ENCODE data around the gene GATAD2A. TPM values are rescaled to one million over a fixed set of nuclear protein-coding genes. Genes with fewer than 3 reads are reported as not detected.

Gene GATAD2A
- total RNA-seq, 1 donor from 2014 or later, result 91.0 TPM

DNA sequence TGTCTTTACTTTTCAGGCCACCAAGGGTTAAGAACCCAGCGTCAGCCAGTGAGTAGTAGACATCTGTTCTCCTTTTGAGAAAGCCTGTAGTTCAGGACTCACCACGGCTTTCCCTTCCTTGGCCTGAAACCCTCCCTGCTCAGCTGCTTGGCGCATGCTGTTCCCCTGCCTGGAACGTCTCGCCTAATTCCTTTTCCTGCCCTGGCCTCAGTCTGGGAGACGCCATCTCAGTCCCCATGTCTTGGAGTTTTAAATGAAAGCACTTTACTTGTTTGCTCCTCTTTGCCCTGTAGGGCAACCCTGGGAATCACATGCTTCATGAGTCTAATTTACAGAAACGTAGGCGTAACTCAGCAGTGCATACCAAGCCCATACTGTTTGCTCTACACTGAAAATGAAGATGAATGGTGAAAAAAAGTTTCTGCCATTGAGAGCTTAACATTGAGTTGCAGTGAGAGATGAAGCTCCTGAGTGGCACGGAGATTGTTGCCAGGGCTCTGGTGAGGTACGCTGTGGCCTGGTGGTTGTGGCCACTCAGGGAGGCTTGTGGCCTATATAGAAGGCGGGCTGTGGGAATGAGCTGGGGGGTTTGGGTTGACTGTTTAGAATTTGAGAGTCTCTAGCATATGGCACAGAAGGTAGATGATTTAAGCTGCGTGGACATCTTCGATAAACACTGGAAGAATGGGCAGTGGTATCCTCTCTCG lies 52.8 kb downstream of the GATAD2A start:
- Mint-ChIP-seq H3K27ac (peak overlapping the region; percentile 79), H3K9me3 (ENCODE audit: low read depth) (no peaks in the 10 kb centered on the region), H3K4me1 (ENCODE audit: low read depth) (peaks cover 31% of the 10 kb centered on the region), H3K27me3 (no peaks in the 10 kb centered on the region), H3K4me3 (ENCODE audit: low read depth) (no peak overlapping the region), H3K36me3 (ENCODE audit: insufficient read depth) (no peaks in the 10 kb centered on the region)
- DNase-seq (ENCODE audit: low spot score, unreplicated experiment), result no peak
- TF ChIP-seq, protein P1, sequence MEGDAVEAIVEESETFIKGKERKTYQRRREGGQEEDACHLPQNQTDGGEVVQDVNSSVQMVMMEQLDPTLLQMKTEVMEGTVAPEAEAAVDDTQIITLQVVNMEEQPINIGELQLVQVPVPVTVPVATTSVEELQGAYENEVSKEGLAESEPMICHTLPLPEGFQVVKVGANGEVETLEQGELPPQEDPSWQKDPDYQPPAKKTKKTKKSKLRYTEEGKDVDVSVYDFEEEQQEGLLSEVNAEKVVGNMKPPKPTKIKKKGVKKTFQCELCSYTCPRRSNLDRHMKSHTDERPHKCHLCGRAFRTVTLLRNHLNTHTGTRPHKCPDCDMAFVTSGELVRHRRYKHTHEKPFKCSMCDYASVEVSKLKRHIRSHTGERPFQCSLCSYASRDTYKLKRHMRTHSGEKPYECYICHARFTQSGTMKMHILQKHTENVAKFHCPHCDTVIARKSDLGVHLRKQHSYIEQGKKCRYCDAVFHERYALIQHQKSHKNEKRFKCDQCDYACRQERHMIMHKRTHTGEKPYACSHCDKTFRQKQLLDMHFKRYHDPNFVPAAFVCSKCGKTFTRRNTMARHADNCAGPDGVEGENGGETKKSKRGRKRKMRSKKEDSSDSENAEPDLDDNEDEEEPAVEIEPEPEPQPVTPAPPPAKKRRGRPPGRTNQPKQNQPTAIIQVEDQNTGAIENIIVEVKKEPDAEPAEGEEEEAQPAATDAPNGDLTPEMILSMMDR (IDR thresholded peaks at IDR 0.05; ENCODE audit: unreplicated experiment), result no peak

DNA sequence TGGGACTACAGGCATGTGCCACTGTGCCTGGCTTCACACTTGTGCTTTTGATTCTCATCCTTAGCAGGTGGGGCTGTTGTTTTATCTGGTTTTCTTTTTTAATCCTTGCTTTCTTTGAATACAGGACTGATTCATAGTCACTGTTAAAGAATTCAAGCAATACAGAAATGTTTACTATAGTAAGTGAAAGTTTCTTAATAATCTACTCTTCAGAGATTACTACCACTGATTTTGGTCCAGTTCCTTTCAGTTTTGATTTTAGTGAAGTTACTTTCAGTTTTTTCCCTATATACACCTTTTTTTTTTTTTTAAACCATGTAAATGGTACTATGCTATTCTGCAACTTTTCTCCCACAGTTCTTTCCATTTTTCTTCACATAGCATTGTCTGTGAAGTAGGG lies 53.6 kb downstream of the GATAD2A start:
- H3K27me3 Mint-ChIP-seq, result no peaks in the 10 kb centered on the region
- DNase-seq (ENCODE audit: low spot score, unreplicated experiment), result no peak
- H3K4me1 Mint-ChIP-seq (ENCODE audit: low read depth), result peaks cover 37% of the 10 kb centered on the region
- H3K9me3 Mint-ChIP-seq (ENCODE audit: low read depth), result no peaks in the 10 kb centered on the region
- H3K36me3 Mint-ChIP-seq (ENCODE audit: insufficient read depth), result no peaks in the 10 kb centered on the region
- peak overlapping the region; percentile 37 for H3K27ac Mint-ChIP-seq
- TF ChIP-seq, protein P1 (IDR thresholded peaks at IDR 0.05; ENCODE audit: unreplicated experiment), result no peak
- H3K4me3 Mint-ChIP-seq (ENCODE audit: low read depth), result no peak overlapping the region

DNA sequence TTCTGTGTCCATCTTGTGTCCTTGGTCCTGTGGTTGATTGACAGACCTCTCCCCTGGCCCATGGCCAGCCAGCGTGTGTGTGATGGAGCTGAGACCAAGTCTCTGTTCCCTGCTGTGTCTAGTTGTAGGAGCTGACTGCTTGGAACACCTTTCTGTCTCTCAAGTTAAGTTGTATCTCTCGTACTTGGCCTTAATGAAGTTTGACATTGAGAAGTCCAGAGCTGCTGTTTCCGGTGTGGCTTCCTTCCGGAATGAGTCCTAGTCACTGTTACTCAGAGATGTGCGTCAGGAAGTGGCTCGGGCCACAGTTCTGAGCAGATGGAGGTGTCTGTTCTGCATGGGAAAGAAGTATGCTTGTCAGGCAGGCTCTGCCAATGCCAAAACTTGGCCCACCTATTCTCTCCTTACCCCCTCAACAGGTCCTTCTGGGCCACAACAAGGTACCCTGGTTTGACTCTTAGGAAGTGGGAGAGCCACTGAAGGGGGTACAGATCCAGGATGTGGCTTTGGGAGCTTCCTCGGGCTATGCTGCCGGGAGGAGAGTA lies 54.3 kb downstream of the GATAD2A start:
- no peak for DNase-seq (ENCODE audit: low spot score, unreplicated experiment)
- no peaks in the 10 kb centered on the region for H3K9me3 Mint-ChIP-seq (ENCODE audit: low read depth)
- H3K27ac Mint-ChIP-seq, result no peak overlapping the region
- TF ChIP-seq, protein P1 (IDR thresholded peaks at IDR 0.05; ENCODE audit: unreplicated experiment), result no peak
- no peaks in the 10 kb centered on the region for H3K36me3 Mint-ChIP-seq (ENCODE audit: insufficient read depth)
- H3K4me1 Mint-ChIP-seq (ENCODE audit: low read depth), result peaks cover 43% of the 10 kb centered on the region
- no peaks in the 10 kb centered on the region for H3K27me3 Mint-ChIP-seq
- no peak overlapping the region for H3K4me3 Mint-ChIP-seq (ENCODE audit: low read depth)

DNA sequence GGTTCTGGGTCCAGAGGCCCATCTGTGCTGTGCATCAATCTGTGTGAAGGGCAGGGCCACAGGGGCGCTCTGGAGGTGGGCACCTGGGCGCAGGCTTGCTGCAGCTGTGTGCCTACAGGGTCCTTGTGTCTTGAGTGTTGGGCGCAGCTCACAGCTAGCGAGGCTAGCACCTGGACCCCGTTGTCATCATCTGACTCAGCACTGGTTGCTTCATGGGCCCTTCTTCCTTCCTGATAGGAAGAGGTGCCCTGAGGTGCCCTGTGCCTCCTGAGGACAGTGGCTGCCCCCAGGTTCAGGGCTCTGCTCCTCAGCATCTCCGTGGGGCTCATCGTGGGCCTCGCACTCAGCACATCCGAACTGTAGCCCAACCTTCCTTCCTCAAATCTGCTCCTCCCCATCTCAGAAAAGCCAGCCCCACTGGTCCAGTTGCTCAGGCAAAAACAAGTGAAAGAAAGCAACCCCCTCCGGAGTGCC lies 54.8 kb downstream of the GATAD2A start:
- Mint-ChIP-seq H3K4me3 (ENCODE audit: low read depth) (no peak overlapping the region), H3K27ac (peak overlapping the region; percentile 35), H3K9me3 (ENCODE audit: low read depth) (no peaks in the 10 kb centered on the region), H3K27me3 (no peaks in the 10 kb centered on the region), H3K36me3 (ENCODE audit: insufficient read depth) (peaks cover 3% of the 10 kb centered on the region), H3K4me1 (ENCODE audit: low read depth) (peaks cover 48% of the 10 kb centered on the region)
- TF ChIP-seq, protein P1 (IDR thresholded peaks at IDR 0.05; ENCODE audit: unreplicated experiment), result no peak
- no peak for DNase-seq (ENCODE audit: low spot score, unreplicated experiment)

DNA sequence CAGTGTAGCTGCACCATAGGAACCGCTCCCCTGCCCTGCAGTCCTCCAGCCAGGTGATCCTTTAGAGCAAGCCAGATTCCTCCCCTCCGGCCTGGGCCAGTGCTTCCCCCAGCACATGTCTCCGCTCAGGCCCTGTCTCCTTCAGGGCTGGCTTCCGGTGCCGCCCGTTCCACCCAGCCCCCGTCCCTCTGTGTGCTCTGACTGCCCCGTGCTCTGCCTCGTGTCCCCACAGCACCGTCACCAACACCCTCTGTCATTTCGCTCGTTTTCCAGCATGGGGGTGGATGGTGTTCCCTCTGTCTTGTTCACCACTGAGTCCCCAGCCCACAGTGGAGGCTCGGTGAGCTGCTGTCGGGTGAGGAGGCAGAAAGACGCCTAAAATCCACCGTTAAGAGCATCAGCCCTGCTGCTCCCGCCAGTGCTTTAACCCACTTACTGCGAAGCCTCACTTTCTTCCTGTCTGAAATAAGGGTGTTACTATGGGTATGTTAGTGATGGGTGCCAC lies 55.3 kb downstream of the GATAD2A start:
- Mint-ChIP-seq H3K4me3 (ENCODE audit: low read depth) (no peak overlapping the region), H3K27me3 (no peaks in the 10 kb centered on the region)
- TF ChIP-seq, protein P1 (IDR thresholded peaks at IDR 0.05; ENCODE audit: unreplicated experiment), result no peak

More for the DNA sequence above, 55.3 kb downstream of the GATAD2A start:
- peaks cover 49% of the 10 kb centered on the region for H3K4me1 Mint-ChIP-seq (ENCODE audit: low read depth)
- H3K27ac Mint-ChIP-seq, result peak overlapping the region; percentile 88
- no peak for DNase-seq (ENCODE audit: low spot score, unreplicated experiment)
- peaks cover 5% of the 10 kb centered on the region for H3K36me3 Mint-ChIP-seq (ENCODE audit: insufficient read depth)
- H3K9me3 Mint-ChIP-seq (ENCODE audit: low read depth), result no peaks in the 10 kb centered on the region

Data from progenitor cell of endocrine pancreas (in vitro differentiated cells).